Left lung (tissue), 14 donors: ENCODE measurements around the gene PARN. TPM values are rescaled to one million over a fixed set of nuclear protein-coding genes. Genes with fewer than 3 reads are reported as not detected.

Experiments
- ATAC-seq: fragments of 200-7000 bp; cut with Tn5 transposase; one replicate; pipeline ENCODE4 v1.9.1; 2020; ENCODE audit warnings: moderate library complexity
- DNase-seq, 4 donors: peaks; one replicate each; pipeline ENCODE4 v3.0.0-alpha.2; 2013 to 2020
- H3K27ac ChIP-seq, 2 donors: fragments of 200-600 bp; sonication (generic) in 1 of 2; one replicate each; pipeline versions ENCODE4 v1.5.0 to v1.8.0; 2020 to 2021
- H3K27me3 ChIP-seq, 2 donors: fragments of 200-600 bp; sonication (generic) in 1 of 2; one replicate each; pipeline versions ENCODE4 v1.5.0 to v1.8.0; 2020 to 2021
- H3K36me3 ChIP-seq, 2 donors: fragments of 200-600 bp; sonication (generic) in 1 of 2; one replicate each; pipeline versions ENCODE4 v1.5.0 to v1.8.0; 2020 to 2021
- H3K4me1 ChIP-seq, 2 donors: fragments of 200-600 bp; one replicate each; pipeline ENCODE4 v1.8.0; 2021
- H3K4me3 ChIP-seq, 2 donors: fragments of 200-600 bp; sonication (generic) in 1 of 2; one replicate each; pipeline versions ENCODE4 v1.5.0 to v1.8.0; 2020 to 2021; ENCODE audit warnings: mild to moderate bottlenecking in 1 of 2
- H3K9me3 ChIP-seq, 2 donors: fragments of 200-600 bp; sonication (generic) in 1 of 2; one replicate each; pipeline versions ENCODE4 v1.5.0 to v1.8.0; 2020 to 2021
- intact Hi-C, 2 donors: fragments of 100-400 bp; cut with DNase I; formaldehyde crosslinking; loops; one replicate each; pipeline versions ENCODE4 v1.11.2 to v1.14.2; 2022
- long read RNA-seq, 12 donors: library from polyadenylated mRNA in 2 of 12; unstranded in 2 of 12; transcript quantifications; one replicate each; pipeline ENCODE4 v2.0.0 and lab custom pipeline, GENCODE V29; 2019 to 2026
- polyA plus RNA-seq, 6 donors: library from polyadenylated mRNA; unstranded; fragments of 120-200 nt; gene quantifications; one replicate each; pipeline ENCODE4 v1.2.1, GENCODE V29; 2013; ENCODE audit not compliant: insufficient read length in 6 of 6
- total RNA-seq, 2 donors: library from RNA; stranded (reverse); fragmentation: NEBNext Ultra II Directional; extraction: Animal tissue kit (Norgen Biotek cat#: 25700); gene quantifications; one replicate each; pipeline ENCODE4 v1.2.1, GENCODE V29; 2021
- TF ChIP-seq, protein P1 (sequence below), 2 donors: fragments of 200-600 bp; sonication (generic) in 1 of 2; IDR thresholded peaks; one replicate each; pipeline versions ENCODE4 v1.5.0 to v1.8.0; 2021; ENCODE audit warnings: antibody characterized with exemption in 2 of 2
- donor health status: DM: no; HTN: yes; CAD: no.
- donor health status: DM: no; HTN: no; CAD: no.

PARN gene, protein sequence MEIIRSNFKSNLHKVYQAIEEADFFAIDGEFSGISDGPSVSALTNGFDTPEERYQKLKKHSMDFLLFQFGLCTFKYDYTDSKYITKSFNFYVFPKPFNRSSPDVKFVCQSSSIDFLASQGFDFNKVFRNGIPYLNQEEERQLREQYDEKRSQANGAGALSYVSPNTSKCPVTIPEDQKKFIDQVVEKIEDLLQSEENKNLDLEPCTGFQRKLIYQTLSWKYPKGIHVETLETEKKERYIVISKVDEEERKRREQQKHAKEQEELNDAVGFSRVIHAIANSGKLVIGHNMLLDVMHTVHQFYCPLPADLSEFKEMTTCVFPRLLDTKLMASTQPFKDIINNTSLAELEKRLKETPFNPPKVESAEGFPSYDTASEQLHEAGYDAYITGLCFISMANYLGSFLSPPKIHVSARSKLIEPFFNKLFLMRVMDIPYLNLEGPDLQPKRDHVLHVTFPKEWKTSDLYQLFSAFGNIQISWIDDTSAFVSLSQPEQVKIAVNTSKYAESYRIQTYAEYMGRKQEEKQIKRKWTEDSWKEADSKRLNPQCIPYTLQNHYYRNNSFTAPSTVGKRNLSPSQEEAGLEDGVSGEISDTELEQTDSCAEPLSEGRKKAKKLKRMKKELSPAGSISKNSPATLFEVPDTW
- 10 to 100 TPM; 30.0 to 37.9 TPM for total RNA-seq
- polyA plus RNA-seq, result 10 to 100 TPM; 26.9 to 28.9 (median 27.3) TPM
- long read RNA-seq, donor 1, partial matches to known transcripts, result 38 of 39 reads
- long read RNA-seq, donor 1, other reads (novel, unspliced or antisense), result 0 of 39 reads
- long read RNA-seq, donor 2, partial matches to known transcripts, result 7 of 8 reads
- long read RNA-seq, donor 2, other reads (novel, unspliced or antisense), result 0 of 8 reads
- long read RNA-seq, donor 3, partial matches to known transcripts, result 0 of 2 reads
- long read RNA-seq, donor 3, other reads (novel, unspliced or antisense), result 0 of 2 reads
- long read RNA-seq, donor 4, partial matches to known transcripts, result 3 of 7 reads
- long read RNA-seq, donor 4, other reads (novel, unspliced or antisense), result 4 of 7 reads
- long read RNA-seq, donor 5, partial matches to known transcripts, result 0 of 1 reads
- long read RNA-seq, donor 5, other reads (novel, unspliced or antisense), result 0 of 1 reads
- long read RNA-seq, donor 6, partial matches to known transcripts, result 15 of 15 reads
- long read RNA-seq, donor 6, other reads (novel, unspliced or antisense), result 0 of 15 reads
- long read RNA-seq, donor 7, partial matches to known transcripts, result 0 of 2 reads
- long read RNA-seq, donor 7, other reads (novel, unspliced or antisense), result 0 of 2 reads
- long read RNA-seq, donor 8, partial matches to known transcripts, result 0 of 2 reads
- long read RNA-seq, donor 8, other reads (novel, unspliced or antisense), result 0 of 2 reads
- long read RNA-seq, donor 9, result 0 reads
- long read RNA-seq, donor 10, partial matches to known transcripts, result 1 of 1 reads
- long read RNA-seq, donor 10, other reads (novel, unspliced or antisense), result 0 of 1 reads
- long read RNA-seq, donor 11, result 0 reads
- long read RNA-seq, donor 12, partial matches to known transcripts, result 0 of 2 reads
- long read RNA-seq, donor 12, other reads (novel, unspliced or antisense), result 0 of 2 reads

DNA sequence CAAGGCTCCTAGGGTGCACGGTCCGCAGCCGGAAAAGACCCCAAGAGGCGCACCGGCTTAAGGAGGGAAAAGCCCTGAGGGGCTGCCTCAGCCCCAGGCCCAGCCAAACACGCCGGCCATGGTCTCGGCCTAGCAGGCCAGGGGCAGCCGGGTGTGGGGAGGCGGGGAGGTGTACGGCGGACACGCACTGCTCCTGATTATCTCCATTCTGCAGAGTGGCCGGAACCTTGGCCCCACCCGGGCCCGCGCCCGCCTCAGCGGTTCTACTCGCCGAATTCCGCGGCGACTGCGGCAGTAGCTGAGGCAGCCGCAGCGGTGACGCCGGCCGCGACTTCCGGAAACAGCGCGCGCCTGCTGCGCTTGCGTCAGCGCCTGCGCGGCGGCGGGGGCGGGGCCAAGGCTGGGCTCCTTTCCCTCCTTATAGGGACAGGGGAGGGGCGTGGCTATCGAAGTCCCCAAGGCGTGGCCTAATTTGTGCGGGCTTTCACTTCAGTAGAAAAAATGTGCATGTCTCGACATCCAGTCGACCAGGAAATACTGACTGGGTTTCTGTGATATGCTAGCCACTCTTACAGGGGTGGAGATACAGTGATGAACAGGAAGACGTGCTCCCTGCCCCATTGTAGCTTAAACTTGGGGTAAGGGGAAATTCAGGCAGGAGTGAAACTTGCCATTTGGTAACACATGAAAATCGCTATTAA lies at the start of gene PARN:
Gene PARN, minus strand, starts transcription at position 342 of the 701 bp plus-strand sequence. Its CDS starts 135 bp downstream, at position 207.
- intact Hi-C loops, result no loop called here
- H3K4me3 ChIP-seq, result peak within 1 kb of the TSS; percentile 84 to 86
- TF ChIP-seq, protein P1, sequence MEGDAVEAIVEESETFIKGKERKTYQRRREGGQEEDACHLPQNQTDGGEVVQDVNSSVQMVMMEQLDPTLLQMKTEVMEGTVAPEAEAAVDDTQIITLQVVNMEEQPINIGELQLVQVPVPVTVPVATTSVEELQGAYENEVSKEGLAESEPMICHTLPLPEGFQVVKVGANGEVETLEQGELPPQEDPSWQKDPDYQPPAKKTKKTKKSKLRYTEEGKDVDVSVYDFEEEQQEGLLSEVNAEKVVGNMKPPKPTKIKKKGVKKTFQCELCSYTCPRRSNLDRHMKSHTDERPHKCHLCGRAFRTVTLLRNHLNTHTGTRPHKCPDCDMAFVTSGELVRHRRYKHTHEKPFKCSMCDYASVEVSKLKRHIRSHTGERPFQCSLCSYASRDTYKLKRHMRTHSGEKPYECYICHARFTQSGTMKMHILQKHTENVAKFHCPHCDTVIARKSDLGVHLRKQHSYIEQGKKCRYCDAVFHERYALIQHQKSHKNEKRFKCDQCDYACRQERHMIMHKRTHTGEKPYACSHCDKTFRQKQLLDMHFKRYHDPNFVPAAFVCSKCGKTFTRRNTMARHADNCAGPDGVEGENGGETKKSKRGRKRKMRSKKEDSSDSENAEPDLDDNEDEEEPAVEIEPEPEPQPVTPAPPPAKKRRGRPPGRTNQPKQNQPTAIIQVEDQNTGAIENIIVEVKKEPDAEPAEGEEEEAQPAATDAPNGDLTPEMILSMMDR (IDR thresholded peaks at IDR 0.05), result no peak
- H3K4me1 ChIP-seq, result peaks cover 17 to 52% of the 10 kb centered on the region in 2 donors
- peak; percentile 94 to 98 (median 98) for DNase-seq
- no peaks in the 10 kb centered on the region for H3K9me3 ChIP-seq
- peak; percentile 80 for ATAC-seq
- H3K27ac ChIP-seq, result peak within 1 kb of the TSS; percentile 93 to 96
- H3K36me3 ChIP-seq, result peaks cover 0 to 29% of the 10 kb centered on the region in 2 donors
- no peaks in the 10 kb centered on the region for H3K27me3 ChIP-seq

DNA sequence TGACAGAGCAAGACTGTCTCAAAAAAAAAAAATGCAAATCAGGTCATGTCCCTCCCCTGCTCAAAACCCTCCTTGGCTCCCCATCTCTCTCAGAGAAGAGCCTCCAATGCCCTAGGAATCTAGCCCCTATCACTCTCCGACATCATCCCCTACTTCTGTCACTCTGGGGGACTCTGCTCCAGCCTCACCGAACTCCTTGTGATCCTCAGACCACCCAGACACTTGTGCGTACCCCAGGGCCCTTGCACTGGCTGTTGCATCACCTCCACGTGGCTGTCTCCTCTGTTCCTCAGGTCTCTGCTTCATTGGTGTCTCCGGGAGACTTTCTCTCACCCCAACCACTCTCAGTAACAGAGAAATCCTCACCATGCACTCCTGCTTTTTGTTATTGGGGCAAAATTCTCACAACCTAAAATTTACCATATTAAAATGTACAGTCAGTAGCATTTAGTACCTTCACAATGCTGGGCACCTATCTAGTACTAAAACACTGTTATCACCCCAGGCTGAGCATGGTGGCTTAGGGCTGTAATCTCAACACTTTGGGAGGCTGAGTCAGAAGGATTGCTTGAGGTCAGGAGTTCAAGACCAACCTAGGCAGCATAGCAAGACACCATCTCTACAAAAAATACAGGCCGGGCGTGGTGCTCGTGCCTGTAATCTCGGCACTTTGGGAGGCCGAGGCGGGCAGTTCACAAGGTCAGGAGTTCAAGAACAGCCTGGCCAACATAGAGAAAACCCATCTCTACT lies 48.9 kb upstream of the PARN start:
- TF ChIP-seq, protein P1 (IDR thresholded peaks at IDR 0.05), result no peak
- Histone ChIP-seq H3K9me3 (no peaks in the 10 kb centered on the region), H3K4me1 (no peaks in the 10 kb centered on the region), H3K4me3 (no peak overlapping the region), H3K36me3 (no peaks in the 10 kb centered on the region), H3K27ac (no peak overlapping the region), H3K27me3 (no peaks in the 10 kb centered on the region)
- DNase-seq, result no peak
- ATAC-seq, result no peak
- intact Hi-C loops, result no loop called here

DNA sequence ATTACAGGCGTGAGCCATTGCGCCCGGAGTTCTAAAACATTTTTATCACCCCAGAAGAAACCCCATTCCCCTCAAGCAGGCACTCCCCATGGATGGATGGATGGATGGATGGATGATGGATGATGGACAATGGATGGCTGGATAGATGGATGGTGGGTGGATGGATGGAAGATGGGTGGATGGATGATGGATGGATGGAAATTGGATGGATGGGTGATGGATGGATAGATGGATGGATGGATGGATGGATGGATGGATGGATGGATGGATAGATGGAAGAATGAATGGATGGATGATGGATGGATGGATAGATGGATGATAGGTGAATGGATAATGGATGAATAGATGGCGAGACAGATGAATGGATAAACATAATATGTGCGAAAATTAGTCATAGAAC lies 47.6 kb upstream of the PARN start:
- TF ChIP-seq, protein P1 (IDR thresholded peaks at IDR 0.05), result no peak
- intact Hi-C loops, result no loop called here
- H3K27ac ChIP-seq, result no peak overlapping the region
- H3K27me3 ChIP-seq, result no peaks in the 10 kb centered on the region
- DNase-seq (no peak), ATAC-seq (no peak)
- no peaks in the 10 kb centered on the region for H3K9me3 ChIP-seq
- no peaks in the 10 kb centered on the region for H3K36me3 ChIP-seq
- H3K4me1 ChIP-seq, result no peaks in the 10 kb centered on the region
- H3K4me3 ChIP-seq, result no peak overlapping the region

DNA sequence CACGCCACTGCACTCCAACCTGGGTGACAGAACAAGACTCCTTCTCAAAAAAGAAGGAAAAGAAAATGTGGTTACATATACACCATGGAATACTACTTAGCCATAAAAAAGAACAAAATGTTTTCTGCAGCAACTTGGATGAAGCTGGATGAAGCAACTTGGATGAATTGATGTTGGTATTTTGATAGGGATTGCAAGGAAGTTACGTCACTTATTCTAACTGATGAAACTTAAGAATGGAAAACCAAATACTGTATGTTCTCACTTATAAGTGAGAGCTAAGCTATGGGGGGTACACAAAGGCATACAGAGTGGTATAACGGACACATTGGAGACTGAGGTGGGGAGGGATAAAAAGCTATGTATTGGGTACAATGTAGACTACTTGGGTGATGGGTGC lies 46.6 kb upstream of the PARN start:
- intact Hi-C loops, result no loop called here
- ATAC-seq, result no peak
- no peaks in the 10 kb centered on the region for H3K36me3 ChIP-seq
- H3K27ac ChIP-seq, result no peak overlapping the region
- H3K9me3 ChIP-seq, result no peaks in the 10 kb centered on the region
- TF ChIP-seq, protein P1 (IDR thresholded peaks at IDR 0.05), result no peak
- no peaks in the 10 kb centered on the region for H3K4me1 ChIP-seq
- H3K4me3 ChIP-seq, result no peak overlapping the region
- H3K27me3 ChIP-seq, result no peaks in the 10 kb centered on the region
- DNase-seq, result no peak
